ENCODE measurements around the gene DMRTC2. TPM values are rescaled to one million over a fixed set of nuclear protein-coding genes. Genes with fewer than 3 reads are reported as not detected.

Gene DMRTC2
- total RNA-seq, 1 experiment from 2014 or later: not detected

GRCh38 chr19:41808663-41809566 lies 35.9 kb upstream of the DMRTC2 start:
- intact Hi-C loops (cut with micrococcal nuclease; ENCODE audit: unreplicated experiment): no loop called here
- no peak for DNase-seq
- H3K4me1 ChIP-seq (replicated peaks; ENCODE audit: insufficient read depth): no peaks in the 10 kb centered on the region
- no peaks in the 10 kb centered on the region for H3K36me3 ChIP-seq (ENCODE audit: low read depth)
- BruUV-seq (replicated peaks): no TSS peak
- H3K9me2 ChIP-seq (ENCODE audit: insufficient read depth): no peaks in the 10 kb centered on the region
- H4K20me1 ChIP-seq (ENCODE audit: insufficient read depth): no peaks in the 10 kb centered on the region
- H3K9me3 ChIP-seq (ENCODE audit: insufficient read depth, low read depth): no peaks in the 10 kb centered on the region
- POLR2A ChIA-PET (ENCODE audit: unreplicated experiment): no interaction called here
- no peaks in the 10 kb centered on the region for H3F3A ChIP-seq (ENCODE audit: insufficient read depth, low read depth)
- no peak overlapping the region for H3K27ac ChIP-seq
- no peak overlapping the region for H3K4me3 ChIP-seq
- CTCF ChIA-PET: no interaction called here
- no peak overlapping the region for H2AFZ ChIP-seq
- TF ChIP-seq CTCF (conservative IDR thresholded peaks at IDR 0.05) (no peak), EZH2 (IDR thresholded peaks at IDR 0.05; ENCODE audit: low read depth) (no peak)
- H3K4me2 ChIP-seq: no peak overlapping the region
- H3K79me2 ChIP-seq (ENCODE audit: low read depth): no peaks in the 10 kb centered on the region
- H3K27me3 ChIP-seq (ENCODE audit: insufficient read depth, low read depth): 0 out of 2 replicates have a peak, but pooled peaks cover 3% of the 10 kb centered on the region

GRCh38 chr19:41810301-41810700 lies 34.5 kb upstream of the DMRTC2 start:
- Histone ChIP-seq H3K27ac (no peak overlapping the region), H3K4me2 (no peak overlapping the region), H3K36me3 (ENCODE audit: low read depth) (no peaks in the 10 kb centered on the region), H2AFZ (no peak overlapping the region), H3K27me3 (ENCODE audit: insufficient read depth, low read depth) (no peaks in the 10 kb centered on the region), H3K79me2 (ENCODE audit: low read depth) (no peaks in the 10 kb centered on the region), H3K9me2 (ENCODE audit: insufficient read depth) (no peaks in the 10 kb centered on the region), H4K20me1 (ENCODE audit: insufficient read depth) (no peaks in the 10 kb centered on the region), H3K4me3 (no peak overlapping the region), H3F3A (ENCODE audit: insufficient read depth, low read depth) (no peaks in the 10 kb centered on the region), H3K9me3 (ENCODE audit: insufficient read depth, low read depth) (no peaks in the 10 kb centered on the region), H3K4me1 (replicated peaks; ENCODE audit: insufficient read depth) (no peaks in the 10 kb centered on the region)
- DNase-seq: no peak
- no TSS peak for BruUV-seq (replicated peaks)
- TF ChIP-seq CTCF (conservative IDR thresholded peaks at IDR 0.05): no peak
- TF ChIP-seq EZH2 (IDR thresholded peaks at IDR 0.05; ENCODE audit: low read depth): no peak
- CTCF ChIA-PET: no interaction called here
- intact Hi-C loops (cut with micrococcal nuclease; ENCODE audit: unreplicated experiment): no loop called here
- POLR2A ChIA-PET (ENCODE audit: unreplicated experiment): no interaction called here

GRCh38 chr19:41811036-41811435 lies 33.8 kb upstream of the DMRTC2 start:
- Histone ChIP-seq H3F3A (ENCODE audit: insufficient read depth, low read depth) (no peaks in the 10 kb centered on the region), H4K20me1 (ENCODE audit: insufficient read depth) (no peaks in the 10 kb centered on the region), H3K79me2 (ENCODE audit: low read depth) (no peaks in the 10 kb centered on the region), H3K9me2 (ENCODE audit: insufficient read depth) (no peaks in the 10 kb centered on the region), H3K4me1 (replicated peaks; ENCODE audit: insufficient read depth) (no peaks in the 10 kb centered on the region), H3K27me3 (ENCODE audit: insufficient read depth, low read depth) (no peaks in the 10 kb centered on the region), H3K9me3 (ENCODE audit: insufficient read depth, low read depth) (no peaks in the 10 kb centered on the region), H2AFZ (no peak overlapping the region), H3K4me2 (no peak overlapping the region), H3K27ac (no peak overlapping the region), H3K36me3 (ENCODE audit: low read depth) (no peaks in the 10 kb centered on the region), H3K4me3 (no peak overlapping the region)
- CTCF ChIA-PET: no interaction called here
- TF ChIP-seq EZH2 (IDR thresholded peaks at IDR 0.05; ENCODE audit: low read depth): no peak
- TF ChIP-seq CTCF (conservative IDR thresholded peaks at IDR 0.05): no peak
- BruUV-seq (replicated peaks): no TSS peak
- POLR2A ChIA-PET (ENCODE audit: unreplicated experiment): no interaction called here
- intact Hi-C loops (cut with micrococcal nuclease; ENCODE audit: unreplicated experiment): no loop called here
- no peak for DNase-seq

All from PC-9 (cell line).